Common myeloid progenitor, CD34-positive (primary cell): ENCODE measurements around the gene CETN2.
A peak's percentile ranks its signal among the peaks of the same experiment; 100 is the strongest.
"Not testable (repeated sequence)": the region's sequence is repeated elsewhere in the genome, so short reads cannot be mapped to it uniquely, and the experiment has no call there.

Experiments
- CTCF ChIA-PET: fragments of 350-600 bp; sonication (Branson Sonifier 250); formaldehyde crosslinking; loops from one replicate; lab custom pipeline; 2021; ENCODE audit warnings: antibody characterized with exemption; lab: Charles Lee
- POLR2A ChIA-PET: fragments of 350-600 bp; sonication (Branson Sonifier 250); formaldehyde crosslinking; loops from one replicate; lab custom pipeline; 2021; ENCODE audit warnings: antibody characterized with exemption; lab: Charles Lee
- DNase-seq, 3 donors: peaks; one replicate each; pipeline versions ENCODE4 v3.0.0 to v3.0.0-alpha.2; 2013
- H3K27ac ChIP-seq, 2 experiments: 1 replicate in 1 of 2; 2 replicates in 1 of 2; pipeline ENCODE4 v1.7.0; 2013; ENCODE audit warnings: inconsistent platforms in 2 of 2, low read length in 2 of 2, mild to moderate bottlenecking in 2 of 2, low read depth in 1 of 2, moderate library complexity in 1 of 2; ENCODE audit not compliant: severe bottlenecking in 2 of 2, insufficient read depth in 1 of 2, poor library complexity in 1 of 2
- H3K27me3 ChIP-seq, 5 experiments: replicated peaks in 2 of 5; 1 replicate in 3 of 5; 2 replicates in 2 of 5; pipeline versions ENCODE4 v1.6.1 to v1.7.0; 2013; ENCODE audit warnings: low read length in 4 of 5, mild to moderate bottlenecking in 2 of 5, moderate library complexity in 2 of 5, inconsistent platforms in 1 of 5; ENCODE audit not compliant: insufficient read depth in 5 of 5, control insufficient read depth in 4 of 5
- H3K36me3 ChIP-seq, 4 experiments: 1 replicate in 2 of 4; 2 replicates in 2 of 4; pipeline versions ENCODE4 v1.6.1 to v1.7.0; 2013; ENCODE audit warnings: low read length in 3 of 4, control low read depth in 1 of 4, mild to moderate bottlenecking in 1 of 4; ENCODE audit not compliant: control insufficient read depth in 4 of 4, insufficient read depth in 4 of 4
- H3K4me1 ChIP-seq, 4 experiments: 1 replicate in 3 of 4; 2 replicates in 1 of 4; pipeline versions ENCODE4 v1.6.1 to v1.7.1; 2013; ENCODE audit warnings: low read length in 3 of 4, mild to moderate bottlenecking in 3 of 4, control low read depth in 1 of 4, inconsistent platforms in 1 of 4, moderate library complexity in 1 of 4; ENCODE audit not compliant: control insufficient read depth in 4 of 4, insufficient read depth in 4 of 4; ENCODE audit errors: control extremely low read depth in 1 of 4
- H3K4me3 ChIP-seq, 7 experiments: 1 replicate in 4 of 7; 2 replicates in 3 of 7; pipeline versions ENCODE4 v1.5.1 to v1.7.0; 2013; ENCODE audit warnings: mild to moderate bottlenecking in 7 of 7, low read length in 6 of 7, moderate library complexity in 6 of 7, inconsistent platforms in 2 of 7, low read depth in 2 of 7, control low read depth in 1 of 7; ENCODE audit not compliant: insufficient read depth in 4 of 7, control insufficient read depth in 1 of 7; ENCODE audit errors: extremely low read depth in 1 of 7
- H3K9me3 ChIP-seq, 5 experiments: 1 replicate in 4 of 5; 2 replicates in 1 of 5; pipeline versions ENCODE4 v1.6.1 to v1.7.1; 2013; ENCODE audit warnings: low read length in 4 of 5, mild to moderate bottlenecking in 2 of 5, inconsistent platforms in 1 of 5, low read depth in 1 of 5, moderate library complexity in 1 of 5; ENCODE audit not compliant: control insufficient read depth in 4 of 5, insufficient read depth in 2 of 5; ENCODE audit errors: control extremely low read depth in 1 of 5
- WGBS: methylation state at CpG from one replicate; pipeline ENCODE4 v1.1.5; 2013; ENCODE audit not compliant: insufficient coverage; 5-methylcytosine and 5-hydroxymethylcytosine counted together

The CETN2 gene

DNA sequence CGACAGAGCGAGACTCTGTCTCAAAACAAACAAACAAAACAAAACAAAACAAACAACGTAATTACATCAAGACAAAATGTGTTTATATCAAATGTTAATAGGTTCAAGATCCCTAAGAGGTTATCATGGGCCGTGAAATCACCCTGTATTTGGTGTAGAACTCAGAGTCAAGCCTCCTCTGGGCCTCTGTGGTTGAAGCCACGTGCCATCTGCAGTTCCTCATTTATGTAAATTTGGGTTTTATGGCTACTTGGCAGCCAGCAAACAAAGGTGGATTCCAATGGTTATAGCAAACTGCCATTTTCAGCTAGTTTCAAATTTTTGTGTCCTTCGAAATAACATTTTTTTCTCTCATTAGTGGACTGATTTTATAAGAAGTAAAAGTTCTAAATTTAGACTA, 16.7 kb upstream of the CETN2 start:
- H3K27me3 ChIP-seq: no peaks in the 10 kb centered on the region
- DNase-seq: peak in 2 of 3 donors; percentile 72 to 78
- H3K27ac ChIP-seq: no peak overlapping the region
- H3K4me3 ChIP-seq: no peak overlapping the region
- no peaks in the 10 kb centered on the region for H3K9me3 ChIP-seq
- POLR2A ChIA-PET: no interaction called here
- peaks cover 0 to 5% (median 3%) of the 10 kb centered on the region in 4 experiments for H3K4me1 ChIP-seq
- CTCF ChIA-PET: no interaction called here
- H3K36me3 ChIP-seq: peaks cover 0 to 30% (median 10%) of the 10 kb centered on the region in 4 experiments
- no CpG with 5 or more reads among the region's 6 CpGs for WGBS

DNA sequence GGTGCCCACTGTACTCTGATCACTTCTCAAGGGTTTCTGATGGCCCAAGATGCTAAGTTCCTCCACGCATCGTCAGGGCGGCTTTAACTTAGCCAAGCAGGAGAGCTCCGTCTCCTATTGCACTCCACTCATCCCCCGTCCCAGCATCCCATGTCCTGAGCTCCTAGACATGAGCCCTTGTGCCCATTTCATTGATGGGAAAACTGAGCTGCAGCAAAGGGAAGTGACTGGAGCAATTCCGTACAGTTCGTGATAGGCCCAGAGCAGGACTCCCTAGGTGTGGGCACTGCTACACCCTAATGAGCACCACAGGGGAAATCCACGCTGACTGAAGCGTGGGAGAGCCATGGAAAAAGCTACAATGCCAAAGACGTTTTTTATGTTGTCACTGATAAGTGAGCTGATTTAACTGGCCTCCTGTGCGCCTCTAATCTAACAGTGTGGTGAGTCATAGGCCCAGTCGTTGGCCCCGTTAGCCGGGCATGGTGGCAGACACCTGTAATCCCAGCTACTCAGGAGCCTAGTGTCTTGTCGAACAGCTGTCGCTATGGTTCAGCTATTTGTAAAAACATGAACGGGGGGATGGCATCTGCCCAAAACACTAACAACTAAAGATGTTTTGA, 15.2 kb upstream of the CETN2 start:
- H3K36me3 ChIP-seq: peaks cover 0 to 33% (median 6%) of the 10 kb centered on the region in 4 experiments
- DNase-seq: no peak
- H3K4me3 ChIP-seq: no peak overlapping the region
- H3K27me3 ChIP-seq: no peaks in the 10 kb centered on the region
- POLR2A ChIA-PET: no interaction called here
- no peak overlapping the region for H3K27ac ChIP-seq
- CTCF ChIA-PET: interaction anchor here (1.0 kb wide), 1 partner anchor 36 kb away, joined by 3 read pairs; no protein-coding TSS in a partner anchor
- no peaks in the 10 kb centered on the region for H3K9me3 ChIP-seq
- peaks cover 0 to 5% (median 3%) of the 10 kb centered on the region in 4 experiments for H3K4me1 ChIP-seq
- WGBS: 86% methylated on average over 15 of the region's 17 CpGs

DNA sequence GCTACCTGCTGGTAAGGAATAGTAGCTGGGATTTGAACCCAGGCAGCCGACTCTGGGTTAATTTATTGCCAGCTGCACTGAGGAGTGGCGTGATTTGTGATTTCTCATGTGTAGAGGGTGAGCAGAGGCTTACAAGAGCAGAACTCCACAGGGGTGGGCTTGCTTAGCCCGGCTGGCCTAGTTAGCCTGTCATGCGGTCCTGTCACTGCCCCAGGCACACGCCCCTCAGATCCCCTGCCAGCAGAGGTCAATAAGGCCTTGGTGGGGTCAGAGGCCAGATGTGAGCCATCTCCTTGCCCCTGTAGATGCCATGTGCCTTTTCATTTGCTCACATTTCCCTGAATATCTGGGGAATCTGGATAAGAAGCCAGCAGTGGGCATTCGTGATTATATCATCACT, 13.7 kb upstream of the CETN2 start:
- Histone ChIP-seq H3K27ac (no peak overlapping the region), H3K4me1 (peaks cover 0 to 3% (median 0%) of the 10 kb centered on the region in 4 experiments), H3K4me3 (no peak overlapping the region), H3K36me3 (peaks cover 0 to 25% (median 3%) of the 10 kb centered on the region in 4 experiments), H3K9me3 (no peaks in the 10 kb centered on the region), H3K27me3 (no peaks in the 10 kb centered on the region)
- WGBS: 84% methylated on average over 4 of the region's 6 CpGs
- ChIA-PET POLR2A (no interaction called here), CTCF (interaction anchor here (0.6 kb wide), 1 partner anchor 14 kb away, joined by 3 read pairs; the partner anchor contains the start of genes CETN2 and NSDHL)
- DNase-seq: no peak

DNA sequence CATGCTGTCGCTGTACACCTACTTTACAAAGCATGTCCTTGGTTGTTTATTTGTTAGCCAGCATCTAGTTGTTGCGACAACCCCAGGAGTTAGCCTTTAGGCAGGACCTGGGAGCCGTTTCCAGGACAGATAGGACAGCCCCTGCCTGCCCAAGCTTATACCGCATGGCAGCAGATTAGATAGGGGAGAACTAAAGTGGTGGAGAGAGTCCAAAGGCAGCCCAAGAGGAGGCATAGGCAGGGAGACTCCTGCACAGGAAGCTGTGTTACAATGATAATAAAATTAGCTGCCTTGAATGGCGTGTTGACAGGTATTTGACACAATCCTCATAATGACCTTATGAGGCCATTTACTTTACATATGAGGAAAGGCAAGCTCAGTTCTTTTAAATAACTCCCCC, 13.3 kb upstream of the CETN2 start:
- Histone ChIP-seq H3K36me3 (peaks cover 0 to 24% (median 3%) of the 10 kb centered on the region in 4 experiments), H3K4me3 (no peak overlapping the region), H3K4me1 (peaks cover 0 to 3% (median 0%) of the 10 kb centered on the region in 4 experiments), H3K27ac (no peak overlapping the region), H3K27me3 (no peaks in the 10 kb centered on the region), H3K9me3 (no peaks in the 10 kb centered on the region)
- WGBS: 70% methylated on average over 3 of the region's 5 CpGs
- ChIA-PET CTCF (interaction anchor here (0.6 kb wide), 1 partner anchor 13 kb away, joined by 3 read pairs; the partner anchor contains the start of genes CETN2 and NSDHL), POLR2A (no interaction called here)
- peak; percentile 19 to 62 (median 28) for DNase-seq

DNA sequence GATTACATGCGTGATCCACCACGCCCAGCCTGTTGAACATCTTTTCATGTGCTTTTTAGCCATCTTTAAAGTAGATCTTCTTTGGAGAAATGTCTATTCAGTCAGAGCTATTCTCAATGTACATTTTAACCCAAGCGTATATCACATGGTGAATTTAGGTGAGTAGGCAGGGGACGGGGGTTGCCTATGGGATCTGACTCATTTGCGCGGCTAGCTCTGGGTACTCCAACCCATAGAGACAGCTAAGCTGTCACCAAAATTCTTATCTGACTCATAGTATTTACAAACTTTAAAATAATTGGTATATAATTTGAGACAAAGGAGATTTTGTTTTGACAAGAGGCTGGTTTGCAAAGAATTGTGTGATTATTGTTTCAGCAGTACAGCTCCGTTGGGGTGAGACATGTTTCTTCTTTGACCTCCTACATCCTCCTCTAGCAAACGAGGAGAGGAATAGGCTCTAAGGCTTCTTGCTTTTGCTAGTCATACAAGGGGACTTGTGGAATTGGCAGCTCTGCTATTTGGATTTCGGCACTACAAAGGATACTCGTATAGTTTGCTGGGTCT, 12.3 kb upstream of the CETN2 start:
- POLR2A ChIA-PET: no interaction called here
- CTCF ChIA-PET: no interaction called here
- WGBS: 74% methylated on average over 3 of the region's 10 CpGs
- H3K4me3 ChIP-seq: no peak overlapping the region
- H3K36me3 ChIP-seq: peaks cover 0 to 24% (median 3%) of the 10 kb centered on the region in 4 experiments
- peaks cover 0 to 3% (median 0%) of the 10 kb centered on the region in 4 experiments for H3K4me1 ChIP-seq
- no peaks in the 10 kb centered on the region for H3K27me3 ChIP-seq
- H3K27ac ChIP-seq: no peak overlapping the region
- DNase-seq: no peak
- H3K9me3 ChIP-seq: no peaks in the 10 kb centered on the region

DNA sequence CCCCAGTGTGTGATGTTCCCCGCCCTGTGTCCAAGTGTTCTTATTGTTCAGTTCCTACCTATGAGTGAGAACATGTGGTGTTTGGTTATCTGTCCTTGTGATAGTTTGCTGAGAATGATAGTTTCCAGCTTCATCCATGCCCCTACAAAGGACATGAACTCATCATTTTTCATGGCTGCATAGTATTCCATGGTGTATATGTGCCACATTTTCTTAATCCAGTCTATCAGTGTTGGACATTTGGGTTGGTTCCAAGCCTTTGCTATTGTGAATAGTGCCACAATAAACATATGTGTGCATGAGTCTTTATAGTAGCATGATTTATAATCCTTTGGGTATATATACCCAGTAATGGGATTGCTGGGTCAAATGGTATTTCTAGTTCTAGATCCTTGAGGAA, 4.9 kb upstream of the CETN2 start:
- CTCF ChIA-PET, H3K27ac ChIP-seq, POLR2A ChIA-PET, H3K4me3 ChIP-seq, H3K9me3 ChIP-seq, DNase-seq, H3K27me3 ChIP-seq: not testable (repeated sequence)
- Histone ChIP-seq H3K4me1 (peaks cover 0 to 14% (median 3%) of the 10 kb centered on the region in 4 experiments), H3K36me3 (peaks cover 0 to 13% (median 4%) of the 10 kb centered on the region in 4 experiments)
- WGBS: no CpG with 5 or more reads among the region's 1 CpG

DNA sequence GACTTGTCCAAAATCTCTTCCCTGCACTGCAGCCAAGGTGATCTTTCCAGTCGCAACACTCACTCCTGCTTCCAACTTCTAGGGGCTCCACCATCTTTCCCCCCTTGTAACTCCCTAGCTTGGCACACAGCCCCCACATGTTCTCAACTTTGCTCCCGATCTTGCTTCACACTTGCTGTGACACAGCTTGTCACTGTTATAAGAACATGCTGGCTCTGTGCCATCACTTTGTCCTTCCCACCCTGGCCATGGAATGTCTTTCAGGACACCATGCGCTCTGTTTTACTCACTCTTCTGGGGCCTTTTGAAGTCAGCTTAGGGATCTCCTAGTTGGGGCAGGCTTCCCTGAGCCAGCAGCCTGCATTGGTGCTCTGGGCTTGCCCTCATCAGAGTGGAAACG, 2.8 kb upstream of the CETN2 start:
- no peak overlapping the region for H3K27ac ChIP-seq
- WGBS: 96% methylated on average over 3 of the region's 4 CpGs

More for the DNA sequence above, 2.8 kb upstream of the CETN2 start:
- H3K4me1 ChIP-seq: peaks cover 0 to 21% (median 3%) of the 10 kb centered on the region in 4 experiments
- H3K9me3 ChIP-seq: no peaks in the 10 kb centered on the region
- no peak overlapping the region for H3K4me3 ChIP-seq
- ChIA-PET CTCF (interaction anchor here (1.7 kb wide), 1 partner anchor 12 kb away, joined by 6 read pairs; no protein-coding TSS in a partner anchor), POLR2A (no interaction called here)
- peaks cover 0 to 5% (median 0%) of the 10 kb centered on the region in 5 experiments for H3K27me3 ChIP-seq
- H3K36me3 ChIP-seq: peaks cover 0 to 13% (median 4%) of the 10 kb centered on the region in 4 experiments
- DNase-seq: no peak
